ENCODE measurements around the gene AIG1. TPM values are rescaled to one million over a fixed set of nuclear protein-coding genes. Genes with fewer than 3 reads are reported as not detected.

The AIG1 gene
- total RNA-seq, 1 donor = 70.9 TPM

- H3K79me2 ChIP-seq (ENCODE audit: insufficient read depth, low read length) = no peaks in the 10 kb centered on the region
- no peaks in the 10 kb centered on the region for H4K20me1 ChIP-seq (ENCODE audit: insufficient read depth, low read length)
- TF ChIP-seq CTCF (IDR thresholded peaks at IDR 0.05; ENCODE audit: extremely low read depth, low read depth, low read length) = no peak
- H3K27me3 ChIP-seq (ENCODE audit: insufficient read depth, low read length) = no peaks in the 10 kb centered on the region
- H3K4me2 ChIP-seq (ENCODE audit: insufficient read depth, low read length) = no peak overlapping the region
- no peaks in the 10 kb centered on the region for H3K36me3 ChIP-seq (ENCODE audit: insufficient read depth, low read length)
- no peak overlapping the region for H2AFZ ChIP-seq (ENCODE audit: low read length)
- no peaks in the 10 kb centered on the region for H3K9me3 ChIP-seq (ENCODE audit: low read depth, low read length)
- no peak overlapping the region for H3K4me3 ChIP-seq (ENCODE audit: insufficient read depth, low read length)
- H3K27ac ChIP-seq (ENCODE audit: low read depth, low read length) = no peak overlapping the region
- peaks cover 17% of the 10 kb centered on the region for H3K4me1 ChIP-seq (ENCODE audit: insufficient read depth, low read length)
- DNase-seq (ENCODE audit: insufficient read length, low spot score, missing footprints) = peak; percentile 53
These were observed 268.6 kb downstream of the AIG1 start for GRCh38 chr6:143329323-143329722.

- Histone ChIP-seq H3K4me2 (ENCODE audit: insufficient read depth, low read length) (no peak overlapping the region), H3K4me3 (ENCODE audit: insufficient read depth, low read length) (no peak overlapping the region), H3K4me1 (ENCODE audit: insufficient read depth, low read length) (peaks cover 12% of the 10 kb centered on the region), H2AFZ (ENCODE audit: low read length) (no peak overlapping the region), H3K27ac (ENCODE audit: low read depth, low read length) (no peak overlapping the region), H3K27me3 (ENCODE audit: insufficient read depth, low read length) (no peaks in the 10 kb centered on the region), H3K79me2 (ENCODE audit: insufficient read depth, low read length) (no peaks in the 10 kb centered on the region), H3K36me3 (ENCODE audit: insufficient read depth, low read length) (no peaks in the 10 kb centered on the region), H4K20me1 (ENCODE audit: insufficient read depth, low read length) (no peaks in the 10 kb centered on the region), H3K9me3 (ENCODE audit: low read depth, low read length) (no peaks in the 10 kb centered on the region)
- no peak for TF ChIP-seq CTCF (IDR thresholded peaks at IDR 0.05; ENCODE audit: extremely low read depth, low read depth, low read length)
- DNase-seq (ENCODE audit: insufficient read length, low spot score, missing footprints) = no peak
These were observed 270.7 kb downstream of the AIG1 start for GRCh38 chr6:143331362-143331761.

- Histone ChIP-seq H3K4me2 (ENCODE audit: insufficient read depth, low read length) (no peak overlapping the region), H2AFZ (ENCODE audit: low read length) (no peak overlapping the region), H3K79me2 (ENCODE audit: insufficient read depth, low read length) (no peaks in the 10 kb centered on the region), H4K20me1 (ENCODE audit: insufficient read depth, low read length) (no peaks in the 10 kb centered on the region), H3K4me3 (ENCODE audit: insufficient read depth, low read length) (no peak overlapping the region), H3K27ac (ENCODE audit: low read depth, low read length) (no peak overlapping the region), H3K36me3 (ENCODE audit: insufficient read depth, low read length) (no peaks in the 10 kb centered on the region), H3K27me3 (ENCODE audit: insufficient read depth, low read length) (no peaks in the 10 kb centered on the region), H3K4me1 (ENCODE audit: insufficient read depth, low read length) (peaks cover 22% of the 10 kb centered on the region), H3K9me3 (ENCODE audit: low read depth, low read length) (no peaks in the 10 kb centered on the region)
- no peak for TF ChIP-seq CTCF (IDR thresholded peaks at IDR 0.05; ENCODE audit: extremely low read depth, low read depth, low read length)
- DNase-seq (ENCODE audit: insufficient read length, low spot score, missing footprints) = no peak
These were observed 271.6 kb downstream of the AIG1 start for GRCh38 chr6:143332153-143332845.

GRCh38 chr6:143333081-143333480 lies 272.4 kb downstream of the AIG1 start:
- H3K27ac ChIP-seq (ENCODE audit: low read depth, low read length) = no peak overlapping the region
- H3K4me3 ChIP-seq (ENCODE audit: insufficient read depth, low read length) = no peak overlapping the region
- H3K4me2 ChIP-seq (ENCODE audit: insufficient read depth, low read length) = no peak overlapping the region
- no peaks in the 10 kb centered on the region for H4K20me1 ChIP-seq (ENCODE audit: insufficient read depth, low read length)
- H3K9me3 ChIP-seq (ENCODE audit: low read depth, low read length) = no peaks in the 10 kb centered on the region
- DNase-seq (ENCODE audit: insufficient read length, low spot score, missing footprints) = no peak
- peaks cover 22% of the 10 kb centered on the region for H3K4me1 ChIP-seq (ENCODE audit: insufficient read depth, low read length)
- H2AFZ ChIP-seq (ENCODE audit: low read length) = no peak overlapping the region
- no peaks in the 10 kb centered on the region for H3K79me2 ChIP-seq (ENCODE audit: insufficient read depth, low read length)
- TF ChIP-seq CTCF (IDR thresholded peaks at IDR 0.05; ENCODE audit: extremely low read depth, low read depth, low read length) = no peak
- no peaks in the 10 kb centered on the region for H3K36me3 ChIP-seq (ENCODE audit: insufficient read depth, low read length)
- H3K27me3 ChIP-seq (ENCODE audit: insufficient read depth, low read length) = no peaks in the 10 kb centered on the region
